HAP-1 (cell line): ENCODE measurements around the gene UNC79.

Experiments used
- DNase-seq, 2 experiments: peaks; one replicate each; pipeline ENCODE4 v3.0.0-alpha.2; 2016 to 2020; ENCODE audit warnings: low spot score in 2 of 2
- H3K27me3 ChIP-seq: fragments of 250-450 bp; sonication (Bioruptor Pico); 2 replicates; pipeline ENCODE4 v1.5.1; 2020; ENCODE audit warnings: low read depth, mild to moderate bottlenecking, moderate library complexity
- H3K36me3 ChIP-seq: fragments of 250-450 bp; sonication (Bioruptor Pico); replicated peaks from 2 replicates; pipeline ENCODE4 v1.5.1; 2020; ENCODE audit warnings: mild to moderate bottlenecking
- H3K4me1 ChIP-seq: fragments of 250-450 bp; sonication (Bioruptor Pico); 2 replicates; pipeline ENCODE4 v1.5.1; 2020; ENCODE audit warnings: mild to moderate bottlenecking
- H3K4me3 ChIP-seq: fragments of 250-450 bp; sonication (Bioruptor Pico); 2 replicates; pipeline ENCODE4 v1.5.1; 2020; ENCODE audit warnings: mild to moderate bottlenecking, moderate library complexity
- H3K9me3 ChIP-seq: fragments of 250-450 bp; sonication (Bioruptor Pico); 2 replicates; pipeline ENCODE4 v1.5.1; 2020; ENCODE audit warnings: mild to moderate bottlenecking, moderate library complexity
- in situ Hi-C: fragments of 300-500 bp; cut with MboI; formaldehyde crosslinking; loops from 3 replicates; pipeline ENCODE4 v1.14.3; 2020; ENCODE audit warnings: low sequenced_read_pairs, inconsistent platforms, mixed read lengths

Gene UNC79

DNA sequence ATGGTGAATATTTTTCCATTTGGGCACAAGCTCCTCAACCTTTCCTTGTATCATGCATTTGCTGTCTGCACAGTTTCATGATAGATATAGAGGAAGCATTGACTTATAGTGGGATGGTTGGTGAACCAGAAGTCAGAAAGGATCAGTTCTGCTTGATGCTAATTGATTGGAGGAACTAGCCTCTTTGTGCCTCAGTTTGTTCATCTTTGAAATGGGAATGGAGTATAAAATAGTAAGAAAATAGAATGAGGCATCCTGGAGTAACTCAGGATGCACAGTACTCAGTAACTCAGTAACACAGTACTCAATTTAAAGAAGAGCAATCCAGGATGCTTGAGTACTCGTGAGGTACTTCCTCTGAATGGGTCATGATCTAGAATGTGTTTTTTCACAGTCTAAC, 109.5 kb downstream of the UNC79 start:
- Histone ChIP-seq H3K9me3 (no peaks in the 10 kb centered on the region), H3K27me3 (peaks cover 13% of the 10 kb centered on the region), H3K4me1 (no peaks in the 10 kb centered on the region), H3K36me3 (no peaks in the 10 kb centered on the region), H3K4me3 (no peak overlapping the region)
- in situ Hi-C loops, result no loop called here
- DNase-seq, result no peak

DNA sequence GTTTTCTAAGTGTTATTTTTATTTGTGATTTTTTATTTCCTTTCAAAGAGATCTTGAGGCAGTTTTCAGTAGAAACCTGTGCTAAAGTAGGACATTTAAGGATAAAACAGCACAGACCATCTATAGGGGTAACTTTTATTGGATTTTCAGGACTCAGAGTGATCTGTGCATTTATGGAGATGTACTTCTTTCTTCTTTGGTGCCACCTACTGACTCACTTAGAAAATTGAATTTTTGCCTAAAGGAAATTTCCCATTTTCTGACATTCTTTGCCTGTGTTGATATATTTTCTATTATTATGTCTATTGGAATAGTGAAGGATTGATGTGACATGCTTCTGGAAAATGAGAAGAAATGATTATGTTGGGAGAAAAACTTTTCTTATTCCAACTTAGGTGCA, 113.0 kb downstream of the UNC79 start:
- in situ Hi-C loops, result no loop called here
- Histone ChIP-seq H3K9me3 (no peaks in the 10 kb centered on the region), H3K4me1 (peaks cover 4% of the 10 kb centered on the region), H3K4me3 (no peak overlapping the region), H3K36me3 (no peaks in the 10 kb centered on the region), H3K27me3 (peaks cover 27% of the 10 kb centered on the region)
- peak in 1 of 2 experiments; percentile 53 for DNase-seq

DNA sequence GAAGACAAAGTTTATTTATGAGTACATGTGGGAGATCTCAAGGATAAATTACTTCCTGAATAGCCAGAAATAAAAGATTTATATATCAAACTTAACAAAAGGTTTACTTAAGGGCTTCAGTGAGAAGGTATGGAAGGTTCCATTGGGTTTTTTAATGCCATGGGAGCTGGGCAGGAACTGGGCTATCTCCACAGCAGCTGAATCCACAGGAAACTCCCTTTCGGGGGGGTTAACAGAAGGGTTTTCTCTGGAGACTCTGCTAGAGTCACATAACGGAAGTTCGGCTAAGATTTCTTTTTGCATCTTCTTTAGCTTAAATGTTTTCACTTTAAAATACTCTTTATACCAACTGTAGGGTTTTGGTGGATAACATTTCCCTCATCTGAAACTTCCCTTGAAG, 113.5 kb downstream of the UNC79 start:
- in situ Hi-C loops, result no loop called here

DNA sequence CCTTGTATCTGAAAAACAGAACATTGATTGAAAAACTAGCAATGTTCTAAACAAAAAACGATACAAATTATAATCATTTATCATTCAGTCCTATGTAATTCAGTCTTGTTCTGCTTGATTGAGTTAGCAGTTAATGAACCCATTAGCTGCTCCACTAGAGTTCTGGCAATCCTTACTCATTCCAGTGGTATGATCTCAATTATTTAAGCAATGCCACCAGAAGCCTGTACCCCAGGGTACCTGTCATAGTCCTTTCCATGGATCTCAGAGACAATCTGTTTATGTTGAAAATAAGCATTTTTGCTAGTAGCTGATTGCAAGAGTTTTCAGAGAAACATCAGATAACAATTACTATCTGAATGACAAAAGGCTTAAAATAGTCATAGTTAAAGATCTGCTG, 115.9 kb downstream of the UNC79 start:
- Histone ChIP-seq H3K4me1 (peaks cover 4% of the 10 kb centered on the region), H3K36me3 (no peaks in the 10 kb centered on the region), H3K9me3 (no peaks in the 10 kb centered on the region), H3K27me3 (peaks cover 23% of the 10 kb centered on the region), H3K4me3 (no peak overlapping the region)
- no peak for DNase-seq
- in situ Hi-C loops, result no loop called here

More for the DNA sequence above, 113.5 kb downstream of the UNC79 start:
- no peaks in the 10 kb centered on the region for H3K9me3 ChIP-seq
- peaks cover 27% of the 10 kb centered on the region for H3K27me3 ChIP-seq
- no peak for DNase-seq
- H3K4me1 ChIP-seq, result peaks cover 4% of the 10 kb centered on the region
- H3K36me3 ChIP-seq, result no peaks in the 10 kb centered on the region
- no peak overlapping the region for H3K4me3 ChIP-seq

DNA sequence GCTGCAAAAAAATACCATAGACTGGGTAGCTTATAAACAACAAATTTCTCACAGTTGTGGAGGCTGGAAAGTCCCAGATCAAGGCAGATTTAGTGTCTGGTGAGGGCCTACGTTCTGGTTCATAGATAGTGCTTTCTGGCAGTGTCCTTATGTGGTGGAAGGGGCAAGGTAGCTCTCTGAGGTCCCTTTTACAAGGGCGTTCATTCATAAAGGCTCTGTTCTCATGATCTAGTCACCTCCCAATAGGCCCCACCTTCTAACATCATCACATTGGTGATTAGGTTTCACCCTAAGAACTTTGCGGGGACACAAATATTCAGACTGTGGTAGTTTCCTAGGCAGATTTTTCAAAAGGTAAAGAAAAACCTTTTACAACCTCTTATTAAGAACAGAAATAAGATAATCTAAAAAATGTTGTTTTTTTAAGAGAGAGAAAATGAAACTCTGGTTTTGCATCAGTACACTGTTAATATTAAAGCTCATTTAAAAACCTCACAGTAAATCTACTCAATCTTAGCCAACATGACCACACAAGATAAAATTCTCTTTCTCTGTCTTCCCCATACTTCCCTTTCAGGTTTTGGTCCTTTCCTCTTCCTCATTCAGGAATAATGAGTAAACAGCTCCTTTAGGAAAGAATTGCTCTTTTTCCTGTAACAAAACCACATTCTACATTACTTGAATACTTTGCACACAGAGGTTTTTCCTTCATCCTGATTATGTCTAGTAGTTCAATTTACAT, 117.5 kb downstream of the UNC79 start:
- Histone ChIP-seq H3K36me3 (no peaks in the 10 kb centered on the region), H3K4me1 (peaks cover 4% of the 10 kb centered on the region), H3K4me3 (no peak overlapping the region), H3K27me3 (peaks cover 23% of the 10 kb centered on the region), H3K9me3 (no peaks in the 10 kb centered on the region)
- no peak for DNase-seq
- in situ Hi-C loops, result no loop called here

DNA sequence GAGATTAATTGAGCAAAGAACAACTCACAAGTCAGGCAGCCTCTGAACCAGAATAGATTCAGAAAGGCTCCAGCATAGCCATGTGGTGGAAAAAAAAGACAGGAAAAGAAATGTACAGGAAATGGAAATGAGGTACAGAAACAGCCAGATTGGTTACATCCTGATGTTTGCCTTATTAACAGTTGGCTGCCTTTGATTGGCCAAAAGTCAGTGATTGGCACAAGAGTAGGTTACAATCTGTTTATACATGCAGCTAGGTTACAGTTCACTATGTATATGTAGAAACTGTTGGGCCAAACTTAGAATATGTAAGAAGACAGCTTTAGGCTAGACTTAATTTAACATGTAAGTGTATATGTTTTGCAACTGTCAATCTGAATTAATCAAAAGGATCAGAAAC, 118.9 kb downstream of the UNC79 start:
- Histone ChIP-seq H3K4me1 (peaks cover 4% of the 10 kb centered on the region), H3K36me3 (no peaks in the 10 kb centered on the region), H3K9me3 (no peaks in the 10 kb centered on the region), H3K4me3 (no peak overlapping the region), H3K27me3 (peaks cover 21% of the 10 kb centered on the region)
- DNase-seq, result no peak
- in situ Hi-C loops, result no loop called here

DNA sequence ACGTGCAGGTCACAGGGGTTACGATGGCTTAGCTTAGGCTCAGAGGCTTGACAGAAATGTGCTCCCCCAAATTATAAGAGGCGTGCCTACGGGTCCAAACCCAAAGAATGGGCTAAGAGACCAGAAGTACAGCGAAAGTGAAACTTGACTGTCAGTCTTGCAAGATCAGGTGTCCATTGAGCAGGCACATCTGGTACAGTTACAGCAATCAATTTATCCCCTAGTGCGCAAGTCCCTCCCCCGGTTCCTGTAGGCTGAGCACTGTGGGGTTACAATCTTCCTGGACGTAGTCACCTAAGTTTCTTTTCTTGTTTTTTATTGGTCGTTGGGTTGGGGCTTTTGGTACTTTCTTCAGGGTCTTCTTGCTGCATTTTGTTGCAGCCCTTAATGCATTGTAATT, 134.2 kb downstream of the UNC79 start:
- Histone ChIP-seq H3K4me3 (no peak overlapping the region), H3K9me3 (no peaks in the 10 kb centered on the region), H3K4me1 (no peaks in the 10 kb centered on the region), H3K27me3 (no peaks in the 10 kb centered on the region), H3K36me3 (no peaks in the 10 kb centered on the region)
- in situ Hi-C loops, result no loop called here
- DNase-seq, result no peak

DNA sequence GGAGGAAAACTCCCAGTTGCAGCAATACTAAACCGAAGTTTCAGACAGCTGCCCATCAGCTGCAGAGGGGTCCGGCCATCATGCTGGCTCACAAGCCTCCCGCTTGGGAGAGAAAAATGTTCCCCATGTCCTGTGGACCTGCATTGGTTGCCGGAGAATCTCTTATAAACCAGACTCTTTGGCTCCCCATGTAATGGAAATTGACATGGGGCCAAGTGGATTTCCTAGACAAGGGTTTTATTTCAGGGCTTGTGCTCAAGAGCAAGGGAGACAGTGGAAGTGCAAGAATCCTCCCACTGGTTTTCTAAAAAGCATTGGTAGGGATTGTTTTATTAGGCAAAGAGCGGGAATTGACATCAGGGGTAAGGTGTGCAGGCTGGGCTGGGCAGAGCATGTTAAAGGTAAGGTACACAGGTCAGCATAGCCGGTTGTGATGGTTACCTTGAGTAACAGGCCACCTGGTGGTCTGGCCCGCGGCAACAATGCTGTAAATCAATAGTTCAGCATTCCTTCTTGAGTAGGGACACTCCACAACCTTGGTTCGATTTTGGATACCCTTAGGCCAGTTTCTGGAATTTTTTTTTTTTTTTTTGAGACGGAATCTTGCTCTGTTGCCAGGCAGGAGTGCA, 135.4 kb downstream of the UNC79 start:
- no peaks in the 10 kb centered on the region for H3K9me3 ChIP-seq
- no peak overlapping the region for H3K4me3 ChIP-seq
- H3K4me1 ChIP-seq, result no peaks in the 10 kb centered on the region
- in situ Hi-C loops, result no loop called here
- no peak for DNase-seq
- H3K27me3 ChIP-seq, result no peaks in the 10 kb centered on the region
- no peaks in the 10 kb centered on the region for H3K36me3 ChIP-seq

DNA sequence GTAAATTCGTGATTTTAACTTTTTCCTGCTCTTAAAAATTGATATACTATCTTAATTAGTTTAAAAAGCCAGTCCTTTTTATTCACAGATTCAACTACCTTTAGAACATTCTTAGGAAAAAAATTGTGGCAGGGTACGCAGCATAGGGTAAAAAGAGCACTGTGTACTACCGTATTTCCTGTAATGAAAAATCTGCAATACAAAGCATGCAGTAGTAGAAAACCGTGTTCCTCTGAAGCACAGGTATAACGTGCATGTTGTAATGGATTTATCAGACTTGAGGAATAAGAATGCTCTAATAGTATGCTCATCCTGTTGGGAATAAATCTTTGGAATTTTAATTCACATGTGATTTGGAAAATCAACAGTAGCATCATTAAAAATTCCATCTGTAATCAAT, 140.5 kb downstream of the UNC79 start:
- Histone ChIP-seq H3K4me1 (no peaks in the 10 kb centered on the region), H3K4me3 (no peak overlapping the region), H3K9me3 (no peaks in the 10 kb centered on the region), H3K36me3 (no peaks in the 10 kb centered on the region), H3K27me3 (no peaks in the 10 kb centered on the region)
- DNase-seq, result no peak
- in situ Hi-C loops, result no loop called here

DNA sequence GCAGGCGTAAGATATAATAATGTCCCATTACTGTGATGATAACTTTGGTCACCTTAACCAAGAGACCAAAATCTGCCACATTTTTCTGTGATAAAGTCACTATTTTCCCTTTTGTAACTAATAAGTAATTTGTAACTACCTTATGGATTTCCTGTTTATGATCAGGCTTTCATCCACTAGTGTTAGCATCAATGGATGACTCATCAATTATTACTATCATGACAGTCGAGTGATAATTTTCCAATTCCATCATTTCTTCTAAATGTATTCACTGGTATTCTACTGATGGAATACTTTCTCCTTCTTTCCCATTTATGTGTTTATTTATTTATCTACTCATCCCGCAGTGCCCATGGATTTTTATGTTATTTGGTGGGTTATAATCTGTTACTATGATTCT, 148.4 kb downstream of the UNC79 start:
- DNase-seq, result no peak
- Histone ChIP-seq H3K9me3 (no peaks in the 10 kb centered on the region; the same call in 1 of the 2 replicates), H3K4me1 (no peaks in the 10 kb centered on the region; the same call in 1 of the 2 replicates), H3K4me3 (no peak overlapping the region), H3K27me3 (no peaks in the 10 kb centered on the region; the same call in 1 of the 2 replicates), H3K36me3 (no peaks in the 10 kb centered on the region)
- in situ Hi-C loops, result no loop called here

DNA sequence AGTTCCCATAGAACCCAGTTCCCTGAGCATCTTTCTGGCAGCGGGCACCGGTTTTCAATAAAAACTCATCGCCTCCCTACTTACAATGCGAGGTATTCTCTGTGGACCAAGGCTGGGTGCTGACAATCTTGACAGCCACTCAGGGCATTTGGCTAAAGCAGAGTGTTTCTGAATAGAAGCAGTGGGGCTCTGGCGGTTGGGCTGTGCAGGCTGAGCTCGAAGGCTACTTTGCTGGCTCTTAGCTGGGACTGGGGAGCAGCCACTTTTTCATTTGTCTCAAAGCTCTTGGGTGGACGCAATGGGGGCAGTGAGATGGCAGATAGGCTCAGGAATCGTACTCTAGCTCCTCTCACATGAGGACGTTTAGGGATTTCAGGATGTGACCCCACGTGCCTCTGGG, 151.8 kb downstream of the UNC79 start:
- H3K27me3 ChIP-seq, result no peaks in the 10 kb centered on the region; the same call in 1 of the 2 replicates
- H3K4me3 ChIP-seq, result no peak overlapping the region
- no peaks in the 10 kb centered on the region for H3K36me3 ChIP-seq
- H3K4me1 ChIP-seq, result no peaks in the 10 kb centered on the region; the same call in 1 of the 2 replicates
- in situ Hi-C loops, result no loop called here
- DNase-seq, result no peak
- no peaks in the 10 kb centered on the region; the same call in 1 of the 2 replicates for H3K9me3 ChIP-seq

DNA sequence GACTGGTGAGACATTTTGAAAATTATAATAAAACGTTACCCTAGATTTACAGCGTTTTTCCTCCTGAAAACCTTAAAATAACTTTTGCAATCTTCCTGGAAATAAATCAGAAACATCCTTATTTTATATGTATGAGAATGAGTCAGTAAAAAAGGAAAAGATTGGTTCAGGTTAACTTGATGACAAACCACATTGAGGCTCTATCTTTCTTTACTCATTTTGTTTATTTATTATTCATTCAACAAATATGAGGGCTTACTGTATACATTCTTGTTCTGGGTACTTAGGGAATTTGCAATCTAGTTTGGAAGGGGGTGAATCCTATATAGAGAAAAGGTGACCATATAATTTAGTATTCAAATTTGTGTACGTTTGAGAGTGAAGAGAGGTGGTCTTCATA, 156.6 kb downstream of the UNC79 start:
- H3K4me3 ChIP-seq, result no peak overlapping the region
- in situ Hi-C loops, result no loop called here
- no peak for DNase-seq
- H3K9me3 ChIP-seq, result no peaks in the 10 kb centered on the region
- H3K4me1 ChIP-seq, result no peaks in the 10 kb centered on the region
- no peaks in the 10 kb centered on the region for H3K27me3 ChIP-seq
- no peaks in the 10 kb centered on the region for H3K36me3 ChIP-seq

DNA sequence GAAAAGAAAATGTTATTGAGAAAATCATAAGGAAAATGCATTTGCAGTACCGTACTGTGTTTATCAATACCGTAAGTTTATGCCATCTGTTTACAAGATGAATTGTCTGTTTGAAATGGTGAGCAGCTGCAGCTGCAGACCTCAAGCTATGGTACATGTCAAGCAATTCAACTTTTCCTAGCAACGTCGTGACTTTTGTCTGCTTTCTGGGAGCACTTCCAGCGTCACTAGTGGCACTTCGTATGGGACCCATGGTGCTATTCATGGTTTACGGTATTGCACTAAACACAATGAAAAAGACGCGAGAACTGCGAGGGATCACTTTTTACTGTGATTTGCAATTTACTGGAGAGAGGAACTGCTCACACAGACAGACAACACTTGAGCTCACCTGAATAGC, 160.8 kb downstream of the UNC79 start:
- H3K9me3 ChIP-seq, result no peaks in the 10 kb centered on the region
- H3K4me1 ChIP-seq, result no peaks in the 10 kb centered on the region
- no peak for DNase-seq
- H3K4me3 ChIP-seq, result no peak overlapping the region
- H3K27me3 ChIP-seq, result no peaks in the 10 kb centered on the region
- H3K36me3 ChIP-seq, result no peaks in the 10 kb centered on the region
- in situ Hi-C loops, result no loop called here

DNA sequence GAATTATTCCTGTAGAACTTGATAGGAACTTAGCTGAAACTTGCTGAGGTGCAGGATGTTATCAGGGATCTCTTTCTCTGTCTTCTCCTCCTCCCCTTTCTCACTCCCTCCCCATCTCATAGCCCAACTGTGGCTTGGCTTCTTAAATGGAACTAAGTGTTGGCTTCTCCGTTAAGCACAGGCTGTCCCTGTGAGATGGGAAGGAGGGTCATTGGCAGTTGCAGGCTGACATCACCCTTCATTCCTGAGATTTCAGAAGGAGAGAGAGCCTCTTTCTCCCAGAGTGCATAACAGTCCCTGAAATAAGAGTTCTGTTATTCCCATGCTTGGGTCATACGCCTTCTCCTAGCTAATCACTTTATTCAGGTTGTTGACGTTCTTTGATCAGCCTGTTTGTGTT, 162.0 kb downstream of the UNC79 start:
- Histone ChIP-seq H3K4me3 (no peak overlapping the region), H3K27me3 (no peaks in the 10 kb centered on the region), H3K4me1 (no peaks in the 10 kb centered on the region), H3K9me3 (no peaks in the 10 kb centered on the region), H3K36me3 (no peaks in the 10 kb centered on the region)
- in situ Hi-C loops, result no loop called here
- DNase-seq, result no peak
